HepG2 (cell line): Measurements from ENCODE around the gene ARL10. TPM values are rescaled to one million over a fixed set of nuclear protein-coding genes. Genes with fewer than 3 reads are reported as not detected.

Source experiments
- ATAC-seq: fragments of 200-7000 bp; cut with Tn5 transposase; 3 replicates; pipeline ENCODE4 v1.9.1; 2020; ENCODE audit warnings: mild to moderate bottlenecking, moderate library complexity
- BruUV-seq: library from RNA; stranded (reverse); fragments of 400-500 nt; replicated peaks from 2 replicates; lab custom pipeline; 2021; lab: Mats Ljungman, UMichigan
- CTCF ChIA-PET: fragments of 300-600 bp; formaldehyde crosslinking; extraction: SDS; loops from one replicate; lab custom pipeline; 2021; ENCODE audit warnings: low total read pairs, inconsistent platforms, low intra/inter-chr PET ratio; lab: Yijun Ruan, JAX
- POLR2A ChIA-PET: fragments of 350-600 bp; sonication (Branson Sonifier 250); formaldehyde crosslinking; loops from one replicate; lab custom pipeline; 2020; ENCODE audit warnings: antibody characterized with exemption, inconsistent platforms; lab: Yijun Ruan, JAX
- DNase-seq: peaks from one replicate; pipeline ENCODE4 v3.0.0-alpha.2; 2015; ENCODE audit warnings: low spot score
- FAIRE-seq: peaks from 3 replicates; lab custom pipeline; 2011; peaks lifted over from hg19 to GRCh38; lab: Jason Lieb, UNC
- H2AFZ ChIP-seq: one replicate; pipeline ENCODE4 v1.6.1; 2011; ENCODE audit warnings: low read length, inconsistent platforms
- H3K27ac ChIP-seq: fragments of 300-600 bp; 3 replicates; pipeline ENCODE4 v1.8.0; 2011; ENCODE audit warnings: mixed run types, mild to moderate bottlenecking, mixed read lengths, low read length, inconsistent platforms; ENCODE audit not compliant: insufficient read depth; ENCODE audit errors: extremely low read length
- H3K27me3 ChIP-seq, 2 experiments: fragments of 200-600 bp in 1 of 2; 2 replicates in 1 of 2; 3 replicates in 1 of 2; pipeline versions ENCODE4 v1.6.0 to v1.8.0; 2011; ENCODE audit warnings: low read length in 2 of 2, mild to moderate bottlenecking in 2 of 2, moderate library complexity in 2 of 2, inconsistent platforms in 1 of 2; ENCODE audit not compliant: insufficient read depth in 2 of 2, control insufficient read depth in 1 of 2
- H3K36me3 ChIP-seq, 2 experiments: fragments of 200-600 bp in 1 of 2; replicated peaks in 1 of 2; 2 replicates in 1 of 2; 3 replicates in 1 of 2; pipeline versions ENCODE4 v1.5.1 to v1.8.0; 2011; ENCODE audit warnings: low read length in 2 of 2, inconsistent platforms in 1 of 2; ENCODE audit not compliant: insufficient read depth in 2 of 2, control insufficient read depth in 1 of 2
- H3K4me1 ChIP-seq: 2 replicates; pipeline ENCODE4 v1.5.1; 2012; ENCODE audit warnings: low read length, inconsistent platforms; ENCODE audit not compliant: insufficient read depth
- H3K4me2 ChIP-seq: 2 replicates; pipeline ENCODE4 v1.6.0; 2011; ENCODE audit warnings: low read depth, low read length, inconsistent platforms
- H3K4me3 ChIP-seq, 3 experiments: fragments of 200-600 bp in 1 of 3; sonication (generic), shearing (Covaris generic) in 1 of 3; replicated peaks in 1 of 3; 2 replicates each; pipeline ENCODE4 v1.5.1; 2011 to 2016; ENCODE audit warnings: low read length in 3 of 3, inconsistent platforms in 2 of 3, low read depth in 2 of 3, mild to moderate bottlenecking in 2 of 3, control low read depth in 1 of 3, mixed read lengths in 1 of 3; ENCODE audit not compliant: insufficient read depth in 1 of 3
- H3K79me2 ChIP-seq: one replicate; pipeline ENCODE4 v1.6.1; 2011; ENCODE audit warnings: low read length, inconsistent platforms; ENCODE audit not compliant: insufficient read depth
- H3K9ac ChIP-seq: 2 replicates; pipeline ENCODE4 v1.6.0; 2011; ENCODE audit warnings: mild to moderate bottlenecking, low read depth, low read length, inconsistent platforms; ENCODE audit not compliant: insufficient read depth
- H3K9me3 ChIP-seq: 2 replicates; pipeline ENCODE4 v1.5.1; 2012; ENCODE audit warnings: mild to moderate bottlenecking, low read length
- H4K20me1 ChIP-seq: 2 replicates; pipeline ENCODE4 v1.6.0; 2011; ENCODE audit warnings: inconsistent platforms, mild to moderate bottlenecking, low read length, moderate library complexity; ENCODE audit not compliant: insufficient read depth
- MTERF4 ChIP-seq: sonication (generic); formaldehyde crosslinking; IDR thresholded peaks from 2 replicates; pipeline ENCODE4 v1.8.0; 2023; ENCODE audit warnings: mild to moderate bottlenecking, missing genetic modification reagents
- MYPOP ChIP-seq: sonication (generic); formaldehyde crosslinking; IDR thresholded peaks from 2 replicates; pipeline ENCODE4 v1.8.1; 2023; ENCODE audit warnings: mild to moderate bottlenecking, moderate library complexity, missing genetic modification reagents
- REL ChIP-seq: sonication (generic); formaldehyde crosslinking; conservative IDR thresholded peaks from 2 replicates; pipeline ENCODE4 v1.8.0; 2022; ENCODE audit warnings: mild to moderate bottlenecking, missing genetic modification reagents, moderate library complexity
- TCF7L2 ChIP-seq: IDR thresholded peaks from 2 replicates; pipeline ENCODE4 v1.6.1; 2011; ENCODE audit warnings: mild to moderate bottlenecking, low read depth, low read length, moderate library complexity
- ZNF30 ChIP-seq: sonication (generic); formaldehyde crosslinking; IDR thresholded peaks from 2 replicates; pipeline ENCODE4 v1.5.0; 2020; ENCODE audit warnings: mild to moderate bottlenecking, missing genetic modification reagents
- ZNF44 ChIP-seq: sonication (generic); formaldehyde crosslinking; IDR thresholded peaks from 2 replicates; pipeline ENCODE4 v1.5.1; 2020; ENCODE audit warnings: mild to moderate bottlenecking, missing genetic modification reagents
- ZNF687 ChIP-seq: sonication (generic); formaldehyde crosslinking; IDR thresholded peaks from 2 replicates; pipeline ENCODE4 v1.5.1; 2020; ENCODE audit warnings: mild to moderate bottlenecking, missing genetic modification reagents, moderate library complexity
- WGBS: methylation state at CpG from one replicate; pipeline ENCODE4 v1.1.6; 2017; ENCODE audit warnings: low lambda C conversion rate; 5-methylcytosine and 5-hydroxymethylcytosine counted together
- in situ Hi-C: cut with HindIII; loops from 2 replicates; pipeline ENCODE4 v1.10.0; 2017; ENCODE audit warnings: low pct_unique_long_range_greater_than_20kb; ENCODE audit not compliant: extremely low pct_ligation_motif_present
- intact Hi-C: fragments of 100-400 bp; cut with micrococcal nuclease; formaldehyde crosslinking; loops from one replicate; pipeline ENCODE4 v1.10.0; 2022; ENCODE audit not compliant: unreplicated experiment
- polyA plus RNA-seq, 8 experiments: library from polyadenylated mRNA; depleted of rRNA in 3 of 8; stranded (reverse) in 7 of 8; unstranded in 1 of 8; fragments of >200 nt; fragmentation: Illumina TruSeq in 4 of 8; extraction: Trizol in 4 of 8; gene quantifications; 2 replicates each; pipeline versions ENCODE4 v1.2.1 to v1.2.3, GENCODE V29; 2011 to 2016; ENCODE audit warnings: low read depth in 4 of 8, missing spikeins in 1 of 8, mixed read lengths in 1 of 8; ENCODE audit not compliant: insufficient read depth in 1 of 8
- total RNA-seq, 5 experiments: library from RNA; depleted of rRNA; stranded (reverse); fragments of >200 nt; fragmentation: Illumina TruSeq; extraction: Trizol; gene quantifications; 2 replicates each; pipeline ENCODE4 v1.2.3, GENCODE V29; 2016; ENCODE audit warnings: low read depth in 1 of 5
- TF ChIP-seq, protein P1 (sequence below): sonication (generic); formaldehyde crosslinking; IDR thresholded peaks from 2 replicates; pipeline ENCODE4 v1.4.0; 2020; ENCODE audit warnings: missing genetic modification reagents
- TF ChIP-seq, protein P2 (sequence below): sonication (generic); formaldehyde crosslinking; IDR thresholded peaks from 2 replicates; pipeline ENCODE4 v1.5.1; 2020; ENCODE audit warnings: missing genetic modification reagents, mild to moderate bottlenecking, borderline replicate concordance
- TF ChIP-seq, protein P3 (sequence below): sonication (generic); formaldehyde crosslinking; IDR thresholded peaks from 2 replicates; pipeline ENCODE4 v1.4.0; 2020; ENCODE audit warnings: missing genetic modification reagents; ENCODE audit errors: not compliant biosample characterization

The ARL10 gene
- total and polyA plus RNA-seq, 2 of the 13 experiments (the other 11 are each of a cell fraction or from before 2014, with no cell fraction given), result 0.18 to 0.50 TPM

GRCh38 chr5:176360894-176361436, 4.3 kb upstream of the ARL10 start:
- 1% methylated on average over 27 of the region's 27 CpGs for WGBS
- ChIA-PET CTCF (no interaction called here), POLR2A (interaction anchor here (0.7 to 3.9 kb wide), 10 partner anchors 9 to 176 kb away, joined by 3 to 37 read pairs (median 9); partner anchors contain the start of genes FAF2, HIGD2A, NOP16 and RNF44)
- FAIRE-seq (no peak), ATAC-seq (peak; percentile 50), DNase-seq (no peak)
- Histone ChIP-seq H3K27ac (peak overlapping the region; percentile 60), H3K4me1 (peaks cover 43% of the 10 kb centered on the region), H3K79me2 (peaks cover 40% of the 10 kb centered on the region), H2AFZ (no peak overlapping the region), H3K4me2 (peak overlapping the region; percentile 89), H3K36me3 (peaks cover 3 to 28% of the 10 kb centered on the region in 2 experiments), H3K9me3 (no peaks in the 10 kb centered on the region), H3K4me3 (peak overlapping the region; percentile 76 to 91 (median 87)), H4K20me1 (peaks cover 9% of the 10 kb centered on the region; the same call in 1 of the 2 replicates), H3K27me3 (peaks cover 3 to 6% of the 10 kb centered on the region in 2 experiments; a peak in 4 of 5 replicates), H3K9ac (peak overlapping the region; percentile 84)
- in situ Hi-C loops, result no loop called here
- BruUV-seq, result TSS peak; percentile 85
- intact Hi-C loops, result no loop called here
- TF ChIP-seq MTERF4 (CRISPR knock-in tag) (0 out of 2 replicates have a peak, but pooled peaks have one; percentile 11), TCF7L2 (no peak), MYPOP (CRISPR knock-in tag) (0 out of 2 replicates have a peak, but pooled peaks have one; percentile 8), ZNF687 (CRISPR knock-in tag) (no peak), ZNF44 (no peak), REL (CRISPR knock-in tag) (0 out of 2 replicates have a peak, but pooled peaks have one; percentile 2), ZNF30 (CRISPR knock-in tag) (0 out of 2 replicates have a peak, but pooled peaks have one; percentile 15)
- TF ChIP-seq, protein P1, sequence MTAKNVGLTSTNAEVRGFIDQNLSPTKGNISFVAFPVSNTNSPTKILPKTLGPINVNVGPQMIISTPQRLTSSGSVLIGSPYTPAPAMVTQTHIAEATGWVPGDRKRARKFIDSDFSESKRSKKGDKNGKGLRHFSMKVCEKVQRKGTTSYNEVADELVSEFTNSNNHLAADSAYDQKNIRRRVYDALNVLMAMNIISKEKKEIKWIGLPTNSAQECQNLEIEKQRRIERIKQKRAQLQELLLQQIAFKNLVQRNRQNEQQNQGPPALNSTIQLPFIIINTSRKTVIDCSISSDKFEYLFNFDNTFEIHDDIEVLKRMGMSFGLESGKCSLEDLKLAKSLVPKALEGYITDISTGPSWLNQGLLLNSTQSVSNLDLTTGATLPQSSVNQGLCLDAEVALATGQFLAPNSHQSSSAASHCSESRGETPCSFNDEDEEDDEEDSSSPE (CRISPR knock-in tag), result no peak
- TF ChIP-seq, protein P2, sequence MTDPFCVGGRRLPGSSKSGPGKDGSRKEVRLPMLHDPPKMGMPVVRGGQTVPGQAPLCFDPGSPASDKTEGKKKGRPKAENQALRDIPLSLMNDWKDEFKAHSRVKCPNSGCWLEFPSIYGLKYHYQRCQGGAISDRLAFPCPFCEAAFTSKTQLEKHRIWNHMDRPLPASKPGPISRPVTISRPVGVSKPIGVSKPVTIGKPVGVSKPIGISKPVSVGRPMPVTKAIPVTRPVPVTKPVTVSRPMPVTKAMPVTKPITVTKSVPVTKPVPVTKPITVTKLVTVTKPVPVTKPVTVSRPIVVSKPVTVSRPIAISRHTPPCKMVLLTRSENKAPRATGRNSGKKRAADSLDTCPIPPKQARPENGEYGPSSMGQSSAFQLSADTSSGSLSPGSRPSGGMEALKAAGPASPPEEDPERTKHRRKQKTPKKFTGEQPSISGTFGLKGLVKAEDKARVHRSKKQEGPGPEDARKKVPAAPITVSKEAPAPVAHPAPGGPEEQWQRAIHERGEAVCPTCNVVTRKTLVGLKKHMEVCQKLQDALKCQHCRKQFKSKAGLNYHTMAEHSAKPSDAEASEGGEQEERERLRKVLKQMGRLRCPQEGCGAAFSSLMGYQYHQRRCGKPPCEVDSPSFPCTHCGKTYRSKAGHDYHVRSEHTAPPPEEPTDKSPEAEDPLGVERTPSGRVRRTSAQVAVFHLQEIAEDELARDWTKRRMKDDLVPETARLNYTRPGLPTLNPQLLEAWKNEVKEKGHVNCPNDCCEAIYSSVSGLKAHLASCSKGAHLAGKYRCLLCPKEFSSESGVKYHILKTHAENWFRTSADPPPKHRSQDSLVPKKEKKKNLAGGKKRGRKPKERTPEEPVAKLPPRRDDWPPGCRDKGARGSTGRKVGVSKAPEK (CRISPR knock-in tag), result no peak
- TF ChIP-seq, protein P3, sequence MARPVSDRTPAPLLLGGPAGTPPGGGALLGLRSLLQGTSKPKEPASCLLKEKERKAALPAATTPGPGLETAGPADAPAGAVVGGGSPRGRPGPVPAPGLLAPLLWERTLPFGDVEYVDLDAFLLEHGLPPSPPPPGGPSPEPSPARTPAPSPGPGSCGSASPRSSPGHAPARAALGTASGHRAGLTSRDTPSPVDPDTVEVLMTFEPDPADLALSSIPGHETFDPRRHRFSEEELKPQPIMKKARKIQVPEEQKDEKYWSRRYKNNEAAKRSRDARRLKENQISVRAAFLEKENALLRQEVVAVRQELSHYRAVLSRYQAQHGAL (CRISPR knock-in tag), result no peak
